ENCODE results near the gene PZP. TPM values are rescaled to one million over a fixed set of nuclear protein-coding genes. Genes with fewer than 3 reads are reported as not detected.
A peak's percentile ranks its signal among the peaks of the same experiment; 100 is the strongest.

PZP gene
- total and polyA plus RNA-seq, 2 of the 8 experiments (the other 6 are each of a cell fraction or from before 2014, with no cell fraction given): 0.08 TPM; not detected in 1

DNA sequence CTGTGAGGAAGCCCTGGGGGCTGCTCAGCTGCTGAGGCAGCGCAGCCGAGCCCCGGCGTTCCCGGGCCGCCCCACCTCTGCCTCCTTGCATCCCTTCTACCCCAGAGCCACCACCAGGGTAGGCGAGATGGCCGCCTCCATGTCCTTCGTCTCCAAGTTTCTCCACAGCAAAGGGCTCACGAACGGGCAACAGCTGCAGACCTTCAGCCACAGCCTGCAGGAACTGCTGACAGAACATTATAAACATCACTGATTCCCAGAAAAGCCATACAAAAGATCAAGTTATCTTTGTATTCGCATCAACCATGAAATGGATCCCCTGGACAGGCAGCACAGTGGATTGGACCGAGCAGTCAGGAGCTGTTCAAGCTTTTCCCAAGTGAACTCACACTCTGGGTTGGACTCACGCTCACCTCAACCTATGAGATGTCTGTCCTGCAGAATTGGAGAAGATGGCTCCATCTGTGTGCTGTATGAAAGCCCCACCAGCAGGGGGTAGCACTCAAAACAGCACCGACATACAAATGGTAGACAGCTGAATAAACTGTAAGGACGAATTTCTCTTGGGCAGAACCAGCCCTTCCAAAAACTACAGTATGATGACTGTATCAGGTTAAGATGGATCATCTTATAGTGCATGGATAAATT lies 73.1 kb downstream of the PZP start:
- H3K18ac ChIP-seq (ENCODE audit: extremely low read depth, low read length): no peak overlapping the region
- H3K56ac ChIP-seq (replicated peaks; ENCODE audit: insufficient read length, low read depth, low read length): no peak overlapping the region
- no peaks in the 10 kb centered on the region for H3K23me2 ChIP-seq (ENCODE audit: low read depth, low read length)
- no peak overlapping the region for H4K91ac ChIP-seq (replicated peaks; ENCODE audit: insufficient read length, low read length)
- no peak overlapping the region for H3K27ac ChIP-seq (ENCODE audit: low read depth, low read length)
- H2AFZ ChIP-seq (ENCODE audit: low read length): no peak overlapping the region
- no peak overlapping the region for H4K8ac ChIP-seq (ENCODE audit: extremely low read depth, insufficient read depth, low read length)
- H2BK5ac ChIP-seq (ENCODE audit: low read depth, low read length): no peak overlapping the region
- no peak overlapping the region for H2BK15ac ChIP-seq (ENCODE audit: low read length)
- H3K27me3 ChIP-seq (replicated peaks in 1 of 4; ENCODE audit: control insufficient read depth in 3 of 4, extremely low read depth in 1 of 4, insufficient read depth in 3 of 4, low read length in 3 of 4): no peaks in the 10 kb centered on the region
- H2AK5ac ChIP-seq (ENCODE audit: low read depth, low read length): no peak overlapping the region
- 93% methylated on average over 16 of the region's 16 CpGs; no CpG with 5 or more reads in 1 of the 2 experiments for WGBS, 2 experiments (ENCODE audit: extremely low coverage in 1 of 2, insufficient coverage in 1 of 2, insufficient read length in 1 of 2, insufficient replicate concordance in 2 of 2, low coverage in 1 of 2, low lambda C conversion rate in 2 of 2, missing lambda C conversion rate in 1 of 2)
- H3K79me2 ChIP-seq (ENCODE audit: control insufficient read depth in 1 of 2, insufficient read depth in 2 of 2, low read length in 2 of 2): no peaks in the 10 kb centered on the region
- H3K4me1 ChIP-seq (replicated peaks in 1 of 4; ENCODE audit: control insufficient read depth in 3 of 4, insufficient read depth in 4 of 4, low read length in 3 of 4): no peaks in the 10 kb centered on the region
- H3K4ac ChIP-seq (replicated peaks; ENCODE audit: insufficient read length, low read depth, low read length): no peak overlapping the region
- H4K5ac ChIP-seq (ENCODE audit: insufficient read length, low read depth, low read length): no peak overlapping the region
- H3K9me3 ChIP-seq (ENCODE audit: insufficient read depth in 2 of 2, low read depth in 1 of 2, low read length in 1 of 2): peaks cover 4 to 5% of the 10 kb centered on the region in 2 experiments; a peak in 1 of 4 replicates
- no peak overlapping the region for H2BK120ac ChIP-seq (replicated peaks; ENCODE audit: low read depth, low read length)
- no peak overlapping the region for H3K4me3 ChIP-seq (ENCODE audit: extremely low read depth in 1 of 4, insufficient read depth in 2 of 4, low read depth in 3 of 4, low read length in 4 of 4)
- no peak overlapping the region for H2BK20ac ChIP-seq (ENCODE audit: low read length)
- H3K9ac ChIP-seq (replicated peaks in 1 of 4; ENCODE audit: extremely low read depth in 1 of 4, low read depth in 3 of 4, low read length in 3 of 4): no peak overlapping the region
- no peak overlapping the region for H3K23ac ChIP-seq (ENCODE audit: insufficient read length)
- H3K79me1 ChIP-seq (ENCODE audit: low read depth, low read length): no peaks in the 10 kb centered on the region
- no peak overlapping the region for H3K4me2 ChIP-seq (ENCODE audit: insufficient read depth in 1 of 2, low read depth in 2 of 2, low read length in 2 of 2)
- FAIRE-seq (no peak), DNase-seq (ENCODE audit: low read depth in 1 of 2, low spot score in 2 of 2) (peak in 1 of 2 experiments; percentile 45)
- no peaks in the 10 kb centered on the region for H4K20me1 ChIP-seq (replicated peaks in 1 of 2; ENCODE audit: control insufficient read depth in 1 of 2, insufficient read depth in 2 of 2, low read length in 2 of 2)
- ChIA-PET CTCF (ENCODE audit: partially characterized antibody) (interaction anchor here (1.0 to 1.9 kb wide), 12 partner anchors 8 to 243 kb away, joined by 3 to 8 read pairs (median 4); no protein-coding TSS in a partner anchor), POLR2A (ENCODE audit: partially characterized antibody) (interaction anchor here (0.7 kb wide), 1 partner anchor 190 kb away, joined by 3 read pairs; no protein-coding TSS in a partner anchor)
- no peak overlapping the region for H2BK12ac ChIP-seq (ENCODE audit: low read depth, low read length)
- H3K14ac ChIP-seq (ENCODE audit: insufficient read length): no peak overlapping the region
- H3K36me3 ChIP-seq (ENCODE audit: control insufficient read depth in 2 of 4, insufficient read depth in 4 of 4, low read length in 3 of 4): no peaks in the 10 kb centered on the region
- TF ChIP-seq KDM1A (IDR thresholded peaks at IDR 0.05; ENCODE audit: borderline replicate concordance, low read length) (no peak), YY1 (IDR thresholded peaks at IDR 0.05; ENCODE audit: low read depth, low read length) (0 out of 2 replicates have a peak, but pooled peaks have one; percentile 33), RBBP5 (IDR thresholded peaks at IDR 0.05; ENCODE audit: borderline replicate concordance, low read depth, low read length) (no peak), SP4 (IDR thresholded peaks at IDR 0.05; ENCODE audit: low read length) (no peak), HDAC2 (IDR thresholded peaks at IDR 0.05; ENCODE audit: borderline replicate concordance in 1 of 2, low read depth in 2 of 2, low read length in 2 of 2) (no peak), RAD21 (IDR thresholded peaks at IDR 0.05 in 1 of 2, conservative IDR thresholded peaks at IDR 0.05 in 1 of 2; ENCODE audit: low read depth in 2 of 2, low read length in 2 of 2) (peak; percentile 25 to 34; a peak in 2 of 4 replicates), ZNF274 (IDR thresholded peaks at IDR 0.05; ENCODE audit: borderline replicate concordance, extremely low read depth, low read length) (no peak), BACH1 (IDR thresholded peaks at IDR 0.05; ENCODE audit: low read length) (no peak)
- TF ChIP-seq, protein P1, sequence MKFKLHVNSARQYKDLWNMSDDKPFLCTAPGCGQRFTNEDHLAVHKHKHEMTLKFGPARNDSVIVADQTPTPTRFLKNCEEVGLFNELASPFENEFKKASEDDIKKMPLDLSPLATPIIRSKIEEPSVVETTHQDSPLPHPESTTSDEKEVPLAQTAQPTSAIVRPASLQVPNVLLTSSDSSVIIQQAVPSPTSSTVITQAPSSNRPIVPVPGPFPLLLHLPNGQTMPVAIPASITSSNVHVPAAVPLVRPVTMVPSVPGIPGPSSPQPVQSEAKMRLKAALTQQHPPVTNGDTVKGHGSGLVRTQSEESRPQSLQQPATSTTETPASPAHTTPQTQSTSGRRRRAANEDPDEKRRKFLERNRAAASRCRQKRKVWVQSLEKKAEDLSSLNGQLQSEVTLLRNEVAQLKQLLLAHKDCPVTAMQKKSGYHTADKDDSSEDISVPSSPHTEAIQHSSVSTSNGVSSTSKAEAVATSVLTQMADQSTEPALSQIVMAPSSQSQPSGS (IDR thresholded peaks at IDR 0.05; ENCODE audit: low read length): no peak
